ENCODE results near the gene TSPAN33. TPM values are rescaled to one million over a fixed set of nuclear protein-coding genes. Genes with fewer than 3 reads are reported as not detected.

The TSPAN33 gene
- total and polyA plus RNA-seq, 10 of the 15 experiments (the other 5 are each of a cell fraction or from before 2014, with no cell fraction given) = 12.0 to 123 (median 86.3) TPM

DNA sequence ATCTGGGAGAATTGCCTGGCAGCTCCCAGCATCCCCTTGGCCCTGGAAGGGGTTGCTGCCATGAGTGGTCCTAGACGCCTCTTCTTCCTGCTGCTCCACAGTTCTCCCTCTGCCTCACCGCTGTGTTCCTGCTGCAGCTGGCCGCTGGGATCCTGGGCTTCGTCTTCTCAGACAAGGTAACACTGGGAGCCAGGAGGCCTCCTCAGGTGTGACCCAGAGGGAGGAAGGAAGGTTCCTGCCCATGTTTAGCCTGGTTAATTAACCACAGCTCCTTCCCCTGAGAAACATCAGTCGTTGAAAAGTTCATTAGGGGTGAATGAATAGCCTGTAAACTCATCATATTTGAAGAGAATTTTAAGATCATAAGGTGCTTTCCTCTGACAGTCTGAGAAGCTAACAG is 18.2 kb downstream of the TSPAN33 start (continued):
- TF ChIP-seq ZNF687 (IDR thresholded peaks at IDR 0.05) (peak; percentile 88; the same call in 1 of the 2 replicates), PRDM15 (CRISPR knock-in tag; IDR thresholded peaks at IDR 0.05) (no peak), CREM (IDR thresholded peaks at IDR 0.05; ENCODE audit: low read depth) (no peak), JUND (IDR thresholded peaks at IDR 0.05; ENCODE audit: low read depth, low read length) (no peak), SRF (IDR thresholded peaks at IDR 0.05; ENCODE audit: low read depth in 2 of 2, low read length in 2 of 2) (peak; percentile 64 to 78), FOXM1 (IDR thresholded peaks at IDR 0.05; ENCODE audit: low read depth, low read length) (0 out of 2 replicates have a peak, but pooled peaks have one; percentile 19), MTA2 (IDR thresholded peaks at IDR 0.05; ENCODE audit: low read depth) (peak; percentile 91), SPI1 (IDR thresholded peaks at IDR 0.05; ENCODE audit: borderline replicate concordance, insufficient read depth, low read depth, low read length) (no peak), MEF2B (IDR thresholded peaks at IDR 0.05; ENCODE audit: partially characterized antibody, poor library complexity, severe bottlenecking) (peak; percentile 80), DPF2 (IDR thresholded peaks at IDR 0.05) (no peak), RAD51 (IDR thresholded peaks at IDR 0.05) (no peak), EGR1 (IDR thresholded peaks at IDR 0.05; ENCODE audit: borderline replicate concordance in 1 of 2, low read depth in 2 of 2, low read length in 2 of 2) (no peak)
- TF ChIP-seq, protein P1, sequence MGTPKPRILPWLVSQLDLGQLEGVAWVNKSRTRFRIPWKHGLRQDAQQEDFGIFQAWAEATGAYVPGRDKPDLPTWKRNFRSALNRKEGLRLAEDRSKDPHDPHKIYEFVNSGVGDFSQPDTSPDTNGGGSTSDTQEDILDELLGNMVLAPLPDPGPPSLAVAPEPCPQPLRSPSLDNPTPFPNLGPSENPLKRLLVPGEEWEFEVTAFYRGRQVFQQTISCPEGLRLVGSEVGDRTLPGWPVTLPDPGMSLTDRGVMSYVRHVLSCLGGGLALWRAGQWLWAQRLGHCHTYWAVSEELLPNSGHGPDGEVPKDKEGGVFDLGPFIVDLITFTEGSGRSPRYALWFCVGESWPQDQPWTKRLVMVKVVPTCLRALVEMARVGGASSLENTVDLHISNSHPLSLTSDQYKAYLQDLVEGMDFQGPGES (IDR thresholded peaks at IDR 0.05) = no peak
- TF ChIP-seq, protein P2, sequence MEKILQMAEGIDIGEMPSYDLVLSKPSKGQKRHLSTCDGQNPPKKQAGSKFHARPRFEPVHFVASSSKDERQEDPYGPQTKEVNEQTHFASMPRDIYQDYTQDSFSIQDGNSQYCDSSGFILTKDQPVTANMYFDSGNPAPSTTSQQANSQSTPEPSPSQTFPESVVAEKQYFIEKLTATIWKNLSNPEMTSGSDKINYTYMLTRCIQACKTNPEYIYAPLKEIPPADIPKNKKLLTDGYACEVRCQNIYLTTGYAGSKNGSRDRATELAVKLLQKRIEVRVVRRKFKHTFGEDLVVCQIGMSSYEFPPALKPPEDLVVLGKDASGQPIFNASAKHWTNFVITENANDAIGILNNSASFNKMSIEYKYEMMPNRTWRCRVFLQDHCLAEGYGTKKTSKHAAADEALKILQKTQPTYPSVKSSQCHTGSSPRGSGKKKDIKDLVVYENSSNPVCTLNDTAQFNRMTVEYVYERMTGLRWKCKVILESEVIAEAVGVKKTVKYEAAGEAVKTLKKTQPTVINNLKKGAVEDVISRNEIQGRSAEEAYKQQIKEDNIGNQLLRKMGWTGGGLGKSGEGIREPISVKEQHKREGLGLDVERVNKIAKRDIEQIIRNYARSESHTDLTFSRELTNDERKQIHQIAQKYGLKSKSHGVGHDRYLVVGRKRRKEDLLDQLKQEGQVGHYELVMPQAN (conservative IDR thresholded peaks at IDR 0.05) = no peak
- TF ChIP-seq, protein P3, sequence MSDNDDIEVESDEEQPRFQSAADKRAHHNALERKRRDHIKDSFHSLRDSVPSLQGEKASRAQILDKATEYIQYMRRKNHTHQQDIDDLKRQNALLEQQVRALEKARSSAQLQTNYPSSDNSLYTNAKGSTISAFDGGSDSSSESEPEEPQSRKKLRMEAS (IDR thresholded peaks at IDR 0.05; ENCODE audit: low read depth, low read length) = no peak
- TF ChIP-seq, protein P4, sequence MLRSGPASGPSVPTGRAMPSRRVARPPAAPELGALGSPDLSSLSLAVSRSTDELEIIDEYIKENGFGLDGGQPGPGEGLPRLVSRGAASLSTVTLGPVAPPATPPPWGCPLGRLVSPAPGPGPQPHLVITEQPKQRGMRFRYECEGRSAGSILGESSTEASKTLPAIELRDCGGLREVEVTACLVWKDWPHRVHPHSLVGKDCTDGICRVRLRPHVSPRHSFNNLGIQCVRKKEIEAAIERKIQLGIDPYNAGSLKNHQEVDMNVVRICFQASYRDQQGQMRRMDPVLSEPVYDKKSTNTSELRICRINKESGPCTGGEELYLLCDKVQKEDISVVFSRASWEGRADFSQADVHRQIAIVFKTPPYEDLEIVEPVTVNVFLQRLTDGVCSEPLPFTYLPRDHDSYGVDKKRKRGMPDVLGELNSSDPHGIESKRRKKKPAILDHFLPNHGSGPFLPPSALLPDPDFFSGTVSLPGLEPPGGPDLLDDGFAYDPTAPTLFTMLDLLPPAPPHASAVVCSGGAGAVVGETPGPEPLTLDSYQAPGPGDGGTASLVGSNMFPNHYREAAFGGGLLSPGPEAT (IDR thresholded peaks at IDR 0.05; ENCODE audit: low read depth) = 0 out of 2 replicates have a peak, but pooled peaks have one; percentile 19

Measured in GM12878 (cell line).